Caco-2 (cell line): ENCODE data around the gene RGMA. TPM values are rescaled to one million over a fixed set of nuclear protein-coding genes. Genes with fewer than 3 reads are reported as not detected.

Experiments used
- BruUV-seq: library from RNA; stranded (reverse); fragments of 400-500 nt; replicated peaks from 2 replicates; lab custom pipeline; 2021; lab: Mats Ljungman, UMichigan
- CTCF ChIA-PET: fragments of 300-600 bp; sonication (Branson Sonifier 250); formaldehyde crosslinking; loops from one replicate; lab custom pipeline; 2022; ENCODE audit warnings: antibody characterized with exemption; lab: Charles Lee
- POLR2A ChIA-PET: fragments of 300-600 bp; sonication (Branson Sonifier 250); formaldehyde crosslinking; loops from one replicate; lab custom pipeline; 2022; ENCODE audit warnings: antibody characterized with exemption; lab: Charles Lee
- DNase-seq, 2 experiments: peaks; one replicate each; pipeline versions ENCODE4 v3.0.0 to v3.0.0-alpha.2; 2020 to 2022
- H3K27me3 ChIP-seq: replicated peaks from 2 replicates; pipeline ENCODE4 v1.6.0; 2011; ENCODE audit warnings: low read length; ENCODE audit not compliant: control insufficient read depth, insufficient read depth
- H3K36me3 ChIP-seq: 2 replicates; pipeline ENCODE4 v1.5.1; 2011; ENCODE audit warnings: low read length; ENCODE audit not compliant: control insufficient read depth, insufficient read depth
- H3K4me1 ChIP-seq: fragments of 250-450 bp; sonication (Bioruptor Pico); 2 replicates; pipeline ENCODE4 v1.5.1; 2020; ENCODE audit warnings: mild to moderate bottlenecking
- H3K4me3 ChIP-seq: 2 replicates; pipeline ENCODE4 v1.5.1; 2011; ENCODE audit warnings: low read depth, mild to moderate bottlenecking, control low read depth, low read length
- H3K9me3 ChIP-seq: fragments of 250-450 bp; sonication (Bioruptor Pico); 2 replicates; pipeline ENCODE4 v1.5.1; 2020; ENCODE audit warnings: mild to moderate bottlenecking, moderate library complexity
- H3K27ac Mint-ChIP-seq: one replicate; pipeline ENCODE4 v1.8.0; 2022; ENCODE audit warnings: mixed read lengths; ENCODE audit not compliant: unreplicated experiment
- H3K27me3 Mint-ChIP-seq: one replicate; pipeline ENCODE4 v1.8.0; 2022; ENCODE audit warnings: mixed read lengths; ENCODE audit not compliant: insufficient read depth, unreplicated experiment
- H3K36me3 Mint-ChIP-seq: one replicate; pipeline ENCODE4 v1.8.0; 2022; ENCODE audit warnings: mild to moderate bottlenecking, mixed read lengths; ENCODE audit not compliant: insufficient read depth, unreplicated experiment
- H3K4me1 Mint-ChIP-seq: one replicate; pipeline ENCODE4 v1.8.0; 2022; ENCODE audit warnings: low read depth, mixed read lengths; ENCODE audit not compliant: unreplicated experiment
- H3K4me3 Mint-ChIP-seq: one replicate; pipeline ENCODE4 v1.8.0; 2022; ENCODE audit warnings: mild to moderate bottlenecking, moderate library complexity, mixed read lengths; ENCODE audit not compliant: unreplicated experiment
- H3K9me3 Mint-ChIP-seq: one replicate; pipeline ENCODE4 v1.8.0; 2022; ENCODE audit warnings: mixed read lengths; ENCODE audit not compliant: unreplicated experiment
- CTCF ChIP-seq, 2 experiments: fragments of 200-600 bp in 1 of 2; IDR thresholded peaks; 1 replicate in 1 of 2; 2 replicates in 1 of 2; pipeline versions ENCODE4 v1.5.1 to v1.8.0; 2011 to 2022; ENCODE audit warnings: antibody characterized with exemption in 1 of 2, control low read depth in 1 of 2, inconsistent platforms in 1 of 2, low read depth in 1 of 2, low read length in 1 of 2, mild to moderate bottlenecking in 1 of 2, moderate library complexity in 1 of 2; ENCODE audit not compliant: insufficient read depth in 1 of 2, severe bottlenecking in 1 of 2, unreplicated experiment in 1 of 2
- intact Hi-C: fragments of 100-400 bp; cut with micrococcal nuclease; formaldehyde crosslinking; loops from one replicate; pipeline ENCODE4 v1.10.0; 2022; ENCODE audit not compliant: unreplicated experiment
- total RNA-seq: library from RNA; stranded (reverse); gene quantifications from 2 replicates; pipeline ENCODE4 v1.2.3, GENCODE V29; 2022

RGMA gene
- total RNA-seq, 1 experiment from 2014 or later, result 4.5 TPM

- CTCF ChIA-PET, result interaction anchor here (1.3 kb wide), 1 partner anchor 39 kb away, joined by 3 read pairs; no protein-coding TSS in a partner anchor
- no peak overlapping the region for H3K4me3 Mint-ChIP-seq
- H3K27me3 ChIP-seq, result no peaks in the 10 kb centered on the region
These were observed 38.3 kb upstream of the RGMA start for GRCh38 chr15:93127286-93127685.

GRCh38 chr15:93126599-93126998 is 37.6 kb upstream of the RGMA start:
- intact Hi-C loops, result no loop called here
- no peaks in the 10 kb centered on the region for H3K36me3 ChIP-seq
- Mint-ChIP-seq H3K4me1 (no peaks in the 10 kb centered on the region), H3K9me3 (no peaks in the 10 kb centered on the region), H3K27me3 (no peaks in the 10 kb centered on the region), H3K36me3 (no peaks in the 10 kb centered on the region), H3K4me3 (no peak overlapping the region), H3K27ac (no peak overlapping the region)
- no peak for TF ChIP-seq CTCF (IDR thresholded peaks at IDR 0.05; ENCODE audit: insufficient read depth in 1 of 2, low read depth in 1 of 2, low read length in 1 of 2, severe bottlenecking in 1 of 2, unreplicated experiment in 1 of 2)
- CTCF ChIA-PET, result interaction anchor here (1.3 kb wide), 1 partner anchor 39 kb away, joined by 3 read pairs; no protein-coding TSS in a partner anchor
- H3K9me3 ChIP-seq, result no peaks in the 10 kb centered on the region
- peak in 1 of 2 experiments; percentile 17 for DNase-seq
- no peaks in the 10 kb centered on the region for H3K27me3 ChIP-seq
- no TSS peak for BruUV-seq
- H3K4me3 ChIP-seq, result no peak overlapping the region
- H3K4me1 ChIP-seq, result no peaks in the 10 kb centered on the region
- POLR2A ChIA-PET, result no interaction called here

More at GRCh38 chr15:93127286-93127685, 38.3 kb upstream of the RGMA start:
- H3K9me3 Mint-ChIP-seq, result no peaks in the 10 kb centered on the region
- intact Hi-C loops, result no loop called here
- H3K36me3 Mint-ChIP-seq, result no peaks in the 10 kb centered on the region
- DNase-seq, result no peak
- Histone ChIP-seq H3K4me1 (no peaks in the 10 kb centered on the region), H3K36me3 (no peaks in the 10 kb centered on the region), H3K4me3 (no peak overlapping the region), H3K9me3 (no peaks in the 10 kb centered on the region)
- no peaks in the 10 kb centered on the region for H3K27me3 Mint-ChIP-seq
- no TSS peak for BruUV-seq
- POLR2A ChIA-PET, result no interaction called here
- H3K4me1 Mint-ChIP-seq, result no peaks in the 10 kb centered on the region
- no peak overlapping the region for H3K27ac Mint-ChIP-seq
- no peak for TF ChIP-seq CTCF (IDR thresholded peaks at IDR 0.05; ENCODE audit: insufficient read depth in 1 of 2, low read depth in 1 of 2, low read length in 1 of 2, severe bottlenecking in 1 of 2, unreplicated experiment in 1 of 2)

- H3K27ac Mint-ChIP-seq, result no peak overlapping the region
These were observed 37.1 kb upstream of the RGMA start for GRCh38 chr15:93126148-93126547.

More at GRCh38 chr15:93126148-93126547, 37.1 kb upstream of the RGMA start:
- Histone ChIP-seq H3K4me1 (no peaks in the 10 kb centered on the region), H3K4me3 (no peak overlapping the region), H3K9me3 (no peaks in the 10 kb centered on the region), H3K36me3 (no peaks in the 10 kb centered on the region), H3K27me3 (no peaks in the 10 kb centered on the region)
- ChIA-PET CTCF (interaction anchor here (1.3 kb wide), 1 partner anchor 38 kb away, joined by 3 read pairs; no protein-coding TSS in a partner anchor), POLR2A (no interaction called here)
- DNase-seq, result no peak
- intact Hi-C loops, result no loop called here
- H3K27me3 Mint-ChIP-seq, result no peaks in the 10 kb centered on the region
- no peaks in the 10 kb centered on the region for H3K9me3 Mint-ChIP-seq
- H3K4me1 Mint-ChIP-seq, result no peaks in the 10 kb centered on the region
- TF ChIP-seq CTCF (IDR thresholded peaks at IDR 0.05; ENCODE audit: insufficient read depth in 1 of 2, low read depth in 1 of 2, low read length in 1 of 2, severe bottlenecking in 1 of 2, unreplicated experiment in 1 of 2), result no peak
- H3K36me3 Mint-ChIP-seq, result no peaks in the 10 kb centered on the region
- no peak overlapping the region for H3K4me3 Mint-ChIP-seq
- BruUV-seq, result no TSS peak
